Stimulated activated naive CD4-positive, alpha-beta T cell (primary cell): Measurements from ENCODE around the gene ZBTB20.

Experiments used
- DNase-seq, 6 experiments: peaks; one replicate each; lab custom pipeline; 2025; lab: John Stamatoyannopoulos, UW

ZBTB20 gene

DNA sequence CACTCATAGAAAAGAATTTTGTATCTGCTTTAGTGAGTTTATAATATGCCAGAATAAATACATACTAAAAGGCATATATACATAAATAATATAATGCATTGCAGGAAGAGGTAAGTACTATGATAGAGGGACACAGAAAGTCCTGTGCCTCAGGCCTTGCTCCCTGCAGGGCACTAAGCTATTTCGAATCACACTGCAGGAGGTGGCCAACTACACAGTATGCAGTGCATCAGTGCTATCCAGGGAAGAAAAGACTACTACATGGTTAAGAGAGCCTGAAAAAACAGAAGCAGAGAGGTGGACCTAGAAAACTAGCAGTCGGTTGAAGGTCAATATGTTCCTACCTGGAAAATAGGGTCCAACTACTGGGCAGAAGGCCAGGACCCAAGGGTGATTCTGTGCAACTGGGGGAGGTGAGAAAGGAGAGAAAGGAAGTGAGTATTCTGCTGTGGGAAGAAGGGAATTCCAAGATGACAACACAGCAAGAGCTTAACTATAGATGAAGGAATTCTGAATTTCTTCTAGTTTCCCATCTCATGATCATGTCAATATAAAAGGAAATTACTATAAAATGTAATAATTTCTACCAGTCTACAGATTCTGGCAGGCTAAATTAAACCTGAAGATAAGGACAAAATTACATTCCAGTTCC is 218.0 kb downstream of the ZBTB20 start:
- DNase-seq: no peak

DNA sequence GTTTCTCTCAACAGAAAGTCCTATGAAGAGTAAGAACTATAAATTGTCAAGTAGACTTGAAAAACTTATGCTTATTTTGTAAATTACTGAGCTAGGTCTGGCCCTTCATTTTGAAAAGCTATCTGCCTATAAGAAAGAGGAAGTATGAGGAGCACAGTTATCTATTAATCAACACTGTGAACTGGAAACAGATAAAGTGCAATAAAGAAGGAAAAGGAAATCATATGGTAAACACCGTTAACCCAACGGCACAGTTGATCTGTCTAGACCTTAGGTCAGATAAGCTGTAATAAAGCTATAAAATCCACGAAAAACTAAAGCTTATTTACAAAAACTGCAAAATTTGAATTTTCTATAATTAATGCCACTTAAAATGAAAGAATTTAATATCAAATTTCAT is 242.5 kb downstream of the ZBTB20 start:
- DNase-seq: no peak

DNA sequence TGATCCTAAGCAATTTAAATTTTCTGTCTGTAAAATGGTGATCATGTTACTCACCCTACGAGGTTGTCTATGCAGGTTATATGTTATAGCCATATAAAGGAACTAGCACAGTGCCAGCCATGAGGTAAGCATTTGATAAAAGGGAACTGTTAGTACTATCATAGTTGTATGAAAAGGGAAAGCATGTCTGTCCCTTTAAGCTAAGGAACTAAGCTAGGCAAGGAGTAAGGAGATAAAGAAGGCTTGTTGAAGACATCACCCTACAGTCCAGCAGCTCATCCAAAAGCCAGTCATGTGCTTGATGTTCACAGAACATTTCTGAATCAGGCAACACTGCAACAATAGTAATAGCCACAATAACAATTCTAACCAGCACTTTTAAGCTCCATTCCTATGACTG is 243.9 kb downstream of the ZBTB20 start:
- DNase-seq: no peak

DNA sequence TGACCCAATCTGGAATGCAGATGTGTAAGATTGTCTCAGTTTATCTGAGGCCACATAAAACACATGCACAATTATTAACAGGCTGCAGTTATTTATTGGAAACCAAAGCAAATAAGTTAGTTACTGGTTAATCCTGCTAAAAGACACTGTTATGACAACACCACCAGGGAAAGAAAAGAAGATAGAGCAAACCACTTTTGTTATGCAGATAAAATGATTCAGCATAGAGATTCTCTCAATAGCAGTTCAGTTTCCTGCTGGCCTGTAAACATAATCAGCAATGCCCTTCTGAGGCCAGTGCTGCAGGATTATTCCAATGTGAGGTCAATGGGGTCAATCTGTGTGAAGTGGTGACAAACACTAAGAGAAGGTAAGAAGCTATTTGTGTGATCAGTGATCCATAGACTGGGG is 244.4 kb downstream of the ZBTB20 start:
- DNase-seq: no peak

DNA sequence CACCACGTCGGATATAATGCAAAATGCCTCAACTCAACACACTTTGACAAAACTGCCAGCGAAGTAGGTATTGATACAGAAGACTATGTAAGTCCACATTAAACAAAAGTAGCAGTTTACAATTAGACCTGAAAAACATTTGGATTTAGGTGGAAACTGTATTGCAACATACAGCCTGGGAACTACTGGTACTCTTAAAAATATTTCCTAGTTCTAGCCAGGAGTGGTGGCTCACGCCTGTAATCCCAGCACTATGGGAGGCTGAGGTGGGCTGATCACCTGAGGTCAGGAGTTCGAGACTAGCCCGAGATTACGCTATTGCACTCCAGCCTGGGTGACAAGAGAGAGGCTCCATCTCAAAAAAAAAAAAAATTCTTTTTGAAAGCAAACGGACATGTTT is 246.2 kb downstream of the ZBTB20 start:
- DNase-seq: no peak

DNA sequence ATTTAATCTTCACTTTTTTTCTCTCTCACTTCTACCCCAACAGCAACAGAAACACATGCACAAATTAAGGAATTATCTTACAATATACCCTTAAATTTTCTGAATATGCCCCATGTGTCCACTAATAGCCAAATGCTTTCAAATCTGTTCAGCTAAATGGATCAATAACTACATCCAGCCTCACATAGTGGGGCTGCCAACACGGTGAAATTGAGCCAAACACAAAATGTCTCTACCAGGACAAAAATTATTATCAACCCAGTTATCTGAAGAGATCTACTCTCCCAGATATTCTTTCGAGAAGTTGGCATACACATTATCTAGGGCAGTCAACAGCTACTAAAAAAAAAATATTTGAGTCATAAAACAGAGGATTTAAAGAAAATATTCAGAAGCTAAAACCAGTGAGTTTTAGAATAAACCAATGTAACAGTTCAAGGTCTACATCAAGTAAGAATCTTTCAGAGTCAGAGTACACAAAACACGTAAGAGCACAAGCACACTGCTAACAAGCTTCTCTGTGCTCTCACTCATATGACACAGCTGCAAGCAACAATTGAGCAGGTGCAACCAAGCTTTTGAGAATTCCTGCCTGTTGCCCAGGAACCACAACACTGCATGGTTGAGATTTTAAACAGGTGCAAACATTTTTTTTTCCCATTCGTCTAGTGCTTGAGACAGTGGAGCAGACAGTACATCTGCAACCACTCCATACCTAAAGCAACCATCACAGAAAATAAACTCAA is 247.7 kb downstream of the ZBTB20 start:
- DNase-seq: no peak

DNA sequence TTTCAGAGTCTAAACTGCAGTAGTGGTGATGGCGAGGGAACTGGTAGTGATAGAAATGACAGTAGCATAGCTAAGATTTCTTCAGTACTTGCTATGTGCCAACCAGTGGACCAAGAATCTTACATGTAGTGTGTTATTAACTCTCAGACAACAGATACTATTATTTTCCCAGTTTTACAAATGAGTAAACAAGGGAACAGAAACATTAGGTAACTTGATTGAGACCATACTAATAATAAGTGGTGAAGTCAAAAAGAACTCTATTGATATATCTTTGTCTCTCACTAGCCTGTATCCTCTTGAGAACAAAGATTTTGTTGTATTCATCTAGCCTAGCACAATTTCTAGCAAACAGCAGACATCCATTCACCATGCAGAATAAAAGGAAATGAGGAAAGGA is 250.1 kb downstream of the ZBTB20 start:
- no peak for DNase-seq

DNA sequence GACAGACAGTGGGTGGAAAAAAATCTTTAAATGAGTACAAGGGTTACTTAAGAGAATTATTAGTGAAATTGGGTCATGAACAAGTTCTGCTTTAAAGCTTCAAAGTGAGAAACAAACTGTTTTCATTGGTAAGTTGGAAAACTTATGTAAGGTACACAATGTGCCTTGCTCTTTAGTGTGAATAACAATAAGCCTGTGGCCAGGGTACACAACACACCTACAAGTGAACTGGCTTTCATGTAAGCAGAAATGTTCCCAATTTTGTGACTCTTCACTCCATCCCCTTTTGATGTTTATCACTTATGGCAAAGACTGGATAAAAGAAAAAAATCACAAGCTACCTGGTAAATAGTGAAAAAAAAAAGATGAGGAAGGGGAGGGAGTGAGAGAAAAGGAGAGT is 253.7 kb downstream of the ZBTB20 start:
- DNase-seq: no peak

DNA sequence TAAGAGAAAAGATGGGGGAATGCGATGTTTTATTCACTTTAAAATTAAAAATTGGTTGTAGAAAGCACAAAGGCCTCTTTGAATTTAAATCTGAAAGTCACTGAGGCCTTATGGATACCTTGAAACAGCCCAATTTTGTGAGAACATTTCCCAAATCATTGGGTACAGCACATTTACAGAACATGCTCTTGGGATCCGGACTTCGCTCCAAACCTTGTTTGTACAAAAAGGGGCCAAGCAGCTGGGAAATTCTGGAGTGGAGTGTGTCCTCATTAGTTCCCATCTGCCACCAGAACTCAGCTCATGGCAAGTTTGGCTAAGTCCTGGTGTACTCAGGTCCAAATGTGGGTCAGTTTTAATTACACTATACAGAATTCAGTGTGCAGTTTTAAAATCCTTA is 254.2 kb downstream of the ZBTB20 start:
- no peak for DNase-seq

DNA sequence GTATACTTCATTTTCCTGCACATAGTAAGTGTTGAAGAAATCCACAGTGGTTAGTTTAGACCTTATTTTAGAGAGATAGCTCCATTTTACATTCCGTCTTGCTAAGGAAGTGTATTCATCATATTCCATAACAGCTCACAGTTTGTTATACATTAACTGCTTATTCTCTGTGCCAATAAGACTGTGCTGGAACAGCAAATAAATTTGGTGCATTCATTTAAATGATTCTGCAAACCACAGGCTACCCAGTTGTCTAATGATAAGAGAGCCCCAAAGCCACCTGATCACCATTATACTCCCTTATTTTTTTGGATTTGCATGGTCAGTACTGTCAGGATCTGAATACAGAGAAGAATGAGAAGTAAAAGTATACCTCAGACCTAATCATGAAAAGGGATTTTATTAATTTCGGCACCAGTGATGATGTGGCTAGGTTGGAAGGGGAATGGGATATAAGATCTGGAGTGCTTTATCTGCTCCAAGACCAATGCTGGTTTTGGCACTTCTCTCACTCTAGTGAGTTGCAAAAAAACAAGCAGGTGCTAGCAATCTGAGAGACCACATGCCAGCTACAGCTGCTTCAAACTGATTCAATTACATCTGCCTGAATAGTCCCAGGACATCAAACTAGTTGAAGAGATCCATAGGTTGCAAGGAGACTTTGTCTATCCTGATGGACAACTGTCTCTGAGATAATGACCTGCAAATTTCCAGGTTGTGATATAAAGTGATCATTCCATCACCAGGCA is 254.8 kb downstream of the ZBTB20 start:
- DNase-seq: no peak

DNA sequence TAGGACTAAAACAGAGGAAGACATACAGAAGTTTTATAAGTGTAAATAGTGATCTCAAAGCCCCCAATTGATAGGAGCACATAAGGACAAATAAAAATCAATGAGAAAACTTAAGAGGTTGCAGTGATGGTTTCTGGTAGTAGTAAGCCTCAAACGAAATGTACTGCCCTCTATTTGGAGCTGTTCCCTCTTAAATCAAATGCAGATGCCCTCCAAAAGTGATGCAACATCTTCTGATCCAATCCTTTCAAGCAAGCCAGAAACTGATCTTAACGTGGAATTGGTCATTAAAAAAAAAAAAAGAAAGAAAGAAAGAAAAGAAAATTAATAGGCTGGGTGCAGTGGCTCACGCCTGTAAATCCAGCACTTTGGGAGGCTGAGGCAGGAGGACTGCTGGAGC is 259.3 kb downstream of the ZBTB20 start:
- no peak for DNase-seq

DNA sequence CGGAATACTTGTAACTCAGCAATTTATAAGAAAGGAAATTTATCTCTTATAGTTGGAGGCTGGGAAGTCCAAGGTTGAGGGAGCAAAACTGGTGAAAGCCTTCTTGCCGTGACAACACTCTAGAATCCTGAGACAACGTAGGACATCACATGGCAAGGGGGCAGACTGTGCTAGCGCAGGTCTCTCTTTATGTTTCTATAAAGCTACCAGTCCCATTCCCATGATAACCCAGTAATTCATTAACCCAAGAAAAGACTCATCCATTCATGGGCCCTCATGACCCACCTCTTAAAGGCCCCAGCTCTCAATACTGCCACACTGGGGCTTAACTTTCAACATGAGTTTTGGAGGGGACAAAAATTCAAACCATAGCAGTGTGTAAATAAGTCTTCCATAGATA is 260.2 kb downstream of the ZBTB20 start:
- no peak for DNase-seq

DNA sequence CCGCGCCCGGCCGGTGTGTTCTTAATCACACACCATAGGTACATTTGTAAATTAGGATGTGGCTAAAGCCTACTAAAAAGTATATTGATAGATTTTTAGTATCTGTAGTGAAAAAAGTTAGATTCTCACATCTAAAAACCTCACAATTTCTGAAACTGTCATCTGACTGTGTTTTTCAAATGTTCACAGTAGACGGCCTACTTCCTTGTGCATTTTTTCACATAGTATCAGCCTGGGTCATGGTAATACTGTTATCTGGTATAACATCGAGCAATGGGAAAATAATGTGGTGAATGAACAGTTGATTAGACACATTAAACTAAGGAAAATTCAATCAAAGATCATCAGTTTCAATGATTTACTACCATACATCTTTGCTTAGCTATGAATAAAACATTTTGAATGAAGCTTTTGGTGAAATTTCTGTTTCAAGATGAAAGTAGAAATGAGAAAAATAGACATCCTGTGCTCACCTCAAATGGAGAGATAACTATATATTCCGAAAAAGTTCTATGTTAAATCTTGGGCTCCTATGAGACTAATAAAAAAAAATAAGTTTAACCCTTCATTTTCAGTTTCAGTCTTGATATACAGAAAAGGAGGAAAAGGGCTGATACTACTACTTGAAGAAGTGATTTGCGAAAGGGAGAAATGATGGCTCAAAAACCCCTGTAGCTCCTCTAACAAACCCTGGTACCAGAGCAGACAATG is 262.7 kb downstream of the ZBTB20 start:
- DNase-seq: no peak

DNA sequence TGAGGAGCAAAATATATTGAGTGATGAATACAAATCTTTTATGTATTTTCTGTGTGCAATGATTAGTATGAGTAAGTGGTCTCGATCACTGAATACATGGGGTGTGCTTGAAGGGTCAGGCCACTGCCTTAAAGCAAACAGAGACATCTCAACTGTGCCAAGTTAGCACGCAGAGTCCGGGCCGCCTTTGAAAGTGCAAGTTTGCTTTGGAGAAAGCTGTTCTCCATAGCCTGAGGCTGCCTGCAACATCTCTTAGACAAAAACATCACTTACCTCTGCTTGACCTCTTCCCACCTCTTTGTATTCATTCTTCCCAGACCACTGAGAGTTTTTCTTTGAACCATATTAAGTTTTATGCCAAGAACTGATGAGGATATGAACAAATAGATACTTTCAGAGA is 267.0 kb downstream of the ZBTB20 start:
- DNase-seq: no peak

DNA sequence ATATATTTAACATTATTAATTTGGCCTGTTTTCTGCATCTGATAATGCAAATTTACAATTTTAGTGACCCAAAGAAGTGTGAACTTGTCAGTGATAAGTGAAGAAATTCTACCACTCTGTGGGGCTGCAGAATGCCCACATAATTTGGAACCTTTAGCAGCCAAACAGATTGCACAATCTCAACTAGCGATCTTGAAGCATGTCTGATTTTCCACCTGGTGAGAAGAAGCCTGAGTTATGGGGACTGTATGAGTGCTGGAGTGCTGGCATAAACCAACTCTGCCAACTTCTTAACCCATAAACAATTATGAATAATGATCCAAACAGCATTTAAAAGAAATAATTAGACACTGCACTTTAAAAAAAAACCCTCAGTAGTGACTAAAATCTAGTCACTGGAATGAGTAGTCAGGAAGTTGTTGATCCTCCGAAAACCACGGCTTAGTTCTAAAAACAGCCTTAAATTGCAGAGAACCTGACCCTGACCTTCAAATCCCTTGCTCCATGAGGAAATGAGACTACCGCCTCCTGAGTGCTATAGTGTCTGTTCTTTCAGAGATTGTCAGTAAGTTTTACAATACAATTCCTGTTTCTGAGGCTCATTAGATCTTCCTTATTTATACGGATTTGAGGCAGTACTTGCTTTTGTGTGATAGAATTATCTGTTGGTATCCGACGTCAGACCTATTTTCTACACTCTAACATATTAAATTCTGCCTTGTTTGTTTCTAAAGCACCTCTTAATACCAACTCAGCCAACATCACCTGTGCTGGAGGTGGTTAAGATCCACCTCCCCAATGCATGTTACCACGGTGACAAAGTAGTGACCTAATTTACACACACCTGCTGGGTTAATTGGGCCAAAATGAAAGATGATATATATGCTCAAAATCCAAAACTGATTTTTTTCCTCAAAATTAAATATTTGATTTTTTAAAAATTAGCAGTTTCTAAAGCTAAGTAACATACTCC is 267.7 kb downstream of the ZBTB20 start:
- no peak for DNase-seq

DNA sequence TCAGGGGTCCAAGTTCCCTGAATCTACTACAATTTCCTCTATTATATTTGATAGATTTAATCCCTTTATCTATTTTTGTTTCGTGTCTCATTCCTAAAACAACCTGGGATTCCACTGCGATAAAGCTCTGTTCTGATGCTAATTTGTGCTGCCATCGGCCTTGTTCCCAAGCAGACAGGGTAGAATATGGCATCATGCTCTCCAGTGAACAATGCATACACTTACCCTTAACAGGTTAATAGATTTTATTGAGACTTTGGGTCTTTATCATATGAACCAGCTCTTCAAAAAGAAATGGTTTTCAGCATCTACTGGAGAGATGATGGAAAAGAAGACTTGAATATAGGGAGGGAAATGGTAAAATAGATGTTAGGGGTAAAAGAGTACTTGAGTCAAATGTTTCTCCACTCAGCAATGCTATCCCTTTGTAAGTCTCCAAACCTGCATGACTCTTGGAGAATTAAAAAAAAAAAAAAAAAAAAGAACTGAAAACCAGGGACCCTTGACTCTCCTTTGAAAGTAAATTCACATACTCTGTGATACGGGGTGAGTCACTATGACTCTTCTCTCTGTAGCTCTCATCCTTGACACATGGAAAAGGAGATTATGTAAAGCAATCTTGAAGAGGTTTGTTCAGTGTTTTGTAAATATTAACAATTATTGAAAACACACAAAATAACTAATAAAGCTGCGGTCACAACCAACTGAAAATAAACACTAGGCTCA is 268.8 kb downstream of the ZBTB20 start:
- DNase-seq: no peak

DNA sequence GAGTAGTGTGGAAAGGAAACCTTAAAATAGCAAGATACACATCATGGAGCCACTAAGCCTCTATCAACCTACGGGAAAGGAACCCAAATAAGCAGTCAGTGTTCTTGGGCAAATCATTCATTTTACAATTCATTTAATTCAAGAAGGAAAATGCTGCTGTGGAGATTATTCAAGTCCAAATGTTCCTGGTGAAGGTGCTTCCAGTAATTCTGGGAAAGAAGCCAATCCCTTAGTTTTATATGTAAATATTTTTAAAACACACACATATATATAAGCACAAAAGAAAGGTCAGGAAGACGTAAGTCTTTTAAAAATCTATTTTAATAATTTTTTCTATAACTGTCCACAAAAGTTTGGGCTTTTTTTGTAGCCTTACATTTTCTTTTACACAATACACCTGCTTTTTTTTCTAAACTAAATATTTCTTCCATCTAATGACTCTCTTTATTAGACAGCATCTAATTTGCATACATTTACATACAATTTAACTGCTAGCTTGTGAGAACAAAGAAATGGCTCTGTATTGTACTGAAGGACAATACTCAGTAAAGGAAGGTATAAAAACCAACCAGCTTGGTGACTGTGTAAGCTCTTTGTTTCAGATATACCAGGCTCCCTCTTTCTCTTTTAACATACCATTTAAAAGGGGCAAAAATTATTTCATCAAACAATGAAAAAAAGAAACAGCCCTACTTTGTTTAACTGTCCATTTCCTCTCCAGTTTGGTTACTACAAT is 269.5 kb downstream of the ZBTB20 start:
- DNase-seq: no peak

DNA sequence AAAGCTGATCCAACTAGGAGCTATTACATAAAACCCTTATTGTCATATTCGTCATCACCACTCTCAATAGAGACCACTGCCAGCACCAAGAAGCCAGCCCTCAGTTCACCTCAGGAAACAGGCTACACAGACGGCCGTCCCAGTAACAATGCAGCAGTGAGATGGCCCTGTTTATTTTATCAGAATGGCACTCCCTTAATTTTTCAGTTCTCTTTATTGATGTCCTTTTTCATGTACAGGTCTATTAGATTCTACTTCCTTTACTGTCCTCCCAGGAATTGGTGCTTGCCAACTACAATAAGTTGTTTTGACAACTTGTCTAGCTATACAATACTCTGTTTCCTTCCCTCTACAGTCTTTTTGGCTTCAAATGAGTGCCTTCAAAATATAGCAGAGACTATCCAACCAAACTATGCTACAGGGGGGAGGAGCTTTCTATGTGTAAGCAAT is 272.5 kb downstream of the ZBTB20 start:
- DNase-seq: no peak

DNA sequence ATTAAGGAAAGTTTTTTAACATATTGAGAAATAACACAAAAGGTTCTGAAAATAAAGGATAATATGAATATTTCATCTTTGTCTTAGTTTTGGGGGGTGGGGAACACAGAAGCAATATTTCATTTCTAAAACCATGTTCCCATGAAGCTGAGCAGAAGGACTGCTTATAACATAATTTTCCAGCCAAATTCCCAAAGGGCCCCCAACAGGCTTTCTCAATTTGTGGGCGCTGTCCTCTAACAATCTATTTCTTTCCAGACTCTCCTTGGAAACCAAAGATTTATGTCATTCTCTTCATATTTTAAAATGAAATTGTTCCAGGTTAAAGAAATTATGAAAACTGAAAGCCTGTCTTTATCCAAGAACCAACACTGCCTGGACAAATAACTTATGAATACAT is 273.5 kb downstream of the ZBTB20 start:
- no peak for DNase-seq

DNA sequence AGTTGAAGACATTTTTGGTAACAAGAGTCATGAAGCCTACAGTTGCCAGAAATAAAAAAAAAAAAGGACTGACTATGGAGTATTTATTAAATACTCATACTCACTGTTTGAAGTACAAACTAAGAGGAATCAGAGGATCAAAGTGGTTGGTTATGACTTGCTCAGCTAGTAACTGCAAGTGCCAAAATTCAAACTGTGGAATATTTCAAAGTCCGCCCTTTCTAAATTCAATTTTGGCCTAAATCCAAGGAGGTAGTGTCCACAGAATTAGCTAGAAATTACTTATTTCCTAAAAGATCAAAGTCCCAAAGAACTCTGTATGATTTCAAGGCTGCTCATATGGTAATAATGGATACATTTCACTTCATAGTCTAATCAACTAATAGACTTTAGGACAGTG is 274.5 kb downstream of the ZBTB20 start:
- no peak for DNase-seq
